ENCODE data around the gene SHROOM3.

SHROOM3 gene

DNA sequence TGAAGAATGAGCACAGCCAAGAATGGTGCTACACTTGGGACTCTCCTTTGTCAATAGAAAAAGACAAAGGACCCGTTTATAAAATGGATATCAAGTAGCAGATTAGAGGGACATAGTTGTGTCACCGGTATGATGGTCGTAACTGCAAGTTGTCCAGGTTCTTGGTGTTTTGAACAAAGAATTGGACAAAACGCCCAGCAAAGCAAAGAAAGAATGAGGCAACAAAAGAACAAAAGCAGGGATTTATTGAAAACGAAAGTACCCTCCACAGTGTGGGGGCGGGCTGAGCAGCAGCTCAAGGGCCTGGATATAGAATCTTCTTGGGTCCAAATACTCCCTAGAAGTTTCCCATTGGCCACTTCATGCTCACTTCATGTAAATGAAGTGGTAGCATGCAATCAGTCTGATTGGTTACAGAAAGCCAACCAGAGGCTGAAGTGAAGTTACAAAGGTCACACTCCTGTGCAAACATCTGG, 54.7 kb downstream of the SHROOM3 start:
- in situ Hi-C loops (cut with MboI; ENCODE audit: low sequenced_read_pairs), result no loop called here

GRCh38 chr4:76492055-76492454, 57.0 kb downstream of the SHROOM3 start:
- in situ Hi-C loops (cut with MboI; ENCODE audit: low sequenced_read_pairs), result no loop called here

GRCh38 chr4:76494243-76494642, 59.2 kb downstream of the SHROOM3 start:
- in situ Hi-C loops (cut with MboI; ENCODE audit: low sequenced_read_pairs), result no loop called here

GRCh38 chr4:76494871-76495590, 60.0 kb downstream of the SHROOM3 start:
- in situ Hi-C loops (cut with MboI; ENCODE audit: low sequenced_read_pairs), result no loop called here

DNA sequence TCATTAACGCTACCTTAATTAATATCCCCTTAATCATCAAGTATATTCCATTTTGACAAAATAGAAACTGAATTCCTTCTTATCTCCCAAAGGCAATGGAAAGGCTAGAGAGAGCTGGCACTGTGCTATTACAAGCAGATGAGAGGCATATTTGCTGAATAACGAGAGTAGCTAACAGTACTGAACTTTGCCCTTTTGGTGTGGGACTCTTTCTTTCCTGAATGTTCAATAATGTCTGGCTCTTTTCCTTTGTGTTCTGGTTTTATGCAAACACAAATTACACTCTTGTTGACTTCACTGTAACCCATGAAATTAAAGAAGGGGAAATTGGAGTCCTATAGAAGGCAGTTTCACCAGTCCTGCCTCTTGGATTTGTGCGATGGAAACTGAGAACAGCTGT, 63.5 kb downstream of the SHROOM3 start:
- in situ Hi-C loops (cut with MboI; ENCODE audit: low sequenced_read_pairs), result no loop called here

DNA sequence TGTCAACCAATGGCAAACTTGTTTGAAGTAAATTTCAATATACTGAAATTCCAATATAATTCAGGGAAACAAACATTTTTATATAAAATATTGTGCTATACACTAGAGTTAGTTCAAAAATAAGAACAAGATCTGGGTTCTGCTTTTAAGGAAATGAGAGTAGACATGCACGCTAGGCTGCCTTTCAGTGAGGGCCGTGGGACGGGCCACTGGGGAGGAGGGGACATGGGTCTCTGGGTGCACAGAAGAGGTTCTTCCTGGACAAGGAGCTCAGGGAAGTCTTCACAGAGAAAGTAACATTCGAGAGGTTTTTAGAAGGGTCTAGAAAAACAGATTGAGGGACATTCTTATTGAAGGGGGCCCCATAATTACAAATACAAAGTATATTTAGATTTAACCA, 64.4 kb downstream of the SHROOM3 start:
- in situ Hi-C loops (cut with MboI; ENCODE audit: low sequenced_read_pairs), result no loop called here

- in situ Hi-C loops (cut with MboI; ENCODE audit: low sequenced_read_pairs), result no loop called here
Measured at GRCh38 chr4:76502886-76503285, 67.9 kb downstream of the SHROOM3 start.

DNA sequence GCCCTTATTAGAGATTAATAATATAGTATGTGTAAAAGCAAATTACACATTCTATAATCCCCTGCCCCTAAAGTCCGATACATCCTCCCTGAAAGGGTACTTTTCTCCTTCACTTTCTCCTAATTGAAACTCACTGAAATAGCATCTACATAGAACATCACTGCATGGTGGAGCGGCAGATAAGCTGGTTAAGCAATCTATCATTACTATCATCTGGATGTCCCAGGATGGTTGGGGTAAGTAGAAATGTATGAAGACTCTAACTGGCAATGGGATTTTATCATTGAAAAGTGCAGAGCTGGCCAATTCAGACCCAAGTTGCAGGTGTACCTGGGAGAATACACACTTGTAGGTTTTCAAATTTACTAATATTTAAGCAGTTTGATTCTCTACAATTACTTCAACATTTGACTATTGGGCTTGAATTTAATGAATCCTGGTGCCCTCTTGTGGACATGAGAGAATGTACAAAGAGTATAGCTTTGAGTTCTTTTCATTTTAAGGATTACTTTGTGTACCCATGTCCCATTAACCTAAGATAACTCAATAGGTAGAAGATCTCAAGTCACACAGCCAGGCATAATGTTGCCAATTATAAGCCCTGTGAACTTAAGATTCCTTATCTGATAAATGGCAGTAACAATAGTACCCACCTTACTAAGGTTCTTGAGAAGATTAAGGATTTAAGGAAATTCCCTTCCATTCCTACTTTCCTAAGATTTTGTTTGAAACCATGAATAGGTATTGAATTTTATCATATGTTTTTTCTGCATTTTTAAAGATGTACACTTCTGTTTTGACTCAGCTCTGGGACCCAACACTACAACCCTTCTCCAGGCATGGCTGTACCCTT, 69.8 kb downstream of the SHROOM3 start:
- in situ Hi-C loops (cut with MboI; ENCODE audit: low sequenced_read_pairs), result no loop called here

DNA sequence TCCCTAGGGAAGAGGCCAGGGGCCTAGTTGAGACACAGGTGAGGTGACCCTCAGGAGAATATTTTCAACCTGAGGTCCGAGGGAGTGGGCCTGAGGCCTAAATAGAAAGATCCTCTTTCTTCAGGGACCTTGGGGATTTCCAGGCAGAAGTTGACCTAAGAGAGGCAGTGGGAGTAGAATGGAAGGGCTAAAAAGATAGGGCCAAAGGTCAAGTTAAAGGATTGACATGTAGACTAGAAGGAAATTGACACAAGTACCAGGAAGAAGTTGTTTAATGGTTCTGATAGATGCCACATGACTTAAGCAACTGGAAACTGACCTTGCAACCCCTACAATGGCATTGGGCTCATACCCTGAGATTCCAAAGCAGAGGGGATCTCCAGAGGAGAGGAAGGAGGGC, 76.9 kb downstream of the SHROOM3 start:
- in situ Hi-C loops (cut with MboI; ENCODE audit: low sequenced_read_pairs), result no loop called here

GRCh38 chr4:76513482-76513881, 78.5 kb downstream of the SHROOM3 start:
- in situ Hi-C loops (cut with MboI; ENCODE audit: low sequenced_read_pairs), result no loop called here

- in situ Hi-C loops (cut with MboI; ENCODE audit: low sequenced_read_pairs), result no loop called here
Measured at GRCh38 chr4:76514087-76514486, 79.1 kb downstream of the SHROOM3 start.

- in situ Hi-C loops (cut with MboI; ENCODE audit: low sequenced_read_pairs), result no loop called here
Measured at GRCh38 chr4:76515975-76516843, 81.2 kb downstream of the SHROOM3 start.

DNA sequence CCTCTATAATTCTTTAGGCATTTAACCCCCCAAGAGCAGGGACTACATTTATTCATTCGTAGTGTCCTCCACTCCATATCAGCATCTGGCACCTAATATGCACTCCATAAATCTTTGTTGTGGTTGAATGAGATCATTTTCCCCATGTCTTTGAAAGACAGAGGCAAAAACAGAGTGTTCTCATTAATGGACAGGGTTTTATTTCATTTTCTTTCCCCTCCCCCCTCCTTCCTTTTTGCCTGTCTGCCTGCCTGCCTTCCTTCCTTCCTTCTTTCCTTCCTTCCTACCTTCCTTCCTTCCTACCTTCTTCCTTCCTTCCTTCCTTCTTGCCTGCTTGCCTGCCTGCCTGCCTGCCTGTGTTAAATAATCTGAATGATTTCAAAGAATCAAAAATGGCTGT, 83.2 kb downstream of the SHROOM3 start:
- in situ Hi-C loops (cut with MboI; ENCODE audit: low sequenced_read_pairs), result no loop called here

GRCh38 chr4:76523593-76523992, 88.6 kb downstream of the SHROOM3 start:
- in situ Hi-C loops (cut with MboI; ENCODE audit: low sequenced_read_pairs), result no loop called here

GRCh38 chr4:76525751-76526150, 90.7 kb downstream of the SHROOM3 start:
- in situ Hi-C loops (cut with MboI; ENCODE audit: low sequenced_read_pairs), result no loop called here

DNA sequence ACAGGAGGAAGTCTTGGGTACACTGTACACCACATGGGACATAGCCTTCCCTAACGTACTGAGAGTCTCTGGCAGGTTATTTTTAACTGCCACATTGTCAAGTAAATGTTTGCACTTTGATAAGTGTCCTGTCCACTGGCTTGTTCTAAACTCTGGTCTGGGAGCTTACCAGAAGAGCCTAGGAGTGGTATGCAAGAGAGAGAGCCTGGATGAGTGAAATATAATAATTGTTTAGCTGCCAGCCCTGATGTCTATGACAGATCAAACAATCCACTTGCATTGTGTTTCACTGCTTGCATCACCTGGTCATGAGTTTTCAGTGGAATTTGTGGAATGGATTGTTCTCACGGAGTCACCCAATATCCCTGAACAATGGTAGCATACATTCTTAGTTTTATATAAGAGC, 91.6 kb downstream of the SHROOM3 start:
- in situ Hi-C loops (cut with MboI; ENCODE audit: low sequenced_read_pairs), result no loop called here

- in situ Hi-C loops (cut with MboI; ENCODE audit: low sequenced_read_pairs), result no loop called here
Measured at GRCh38 chr4:76527666-76528065, 92.6 kb downstream of the SHROOM3 start.

DNA sequence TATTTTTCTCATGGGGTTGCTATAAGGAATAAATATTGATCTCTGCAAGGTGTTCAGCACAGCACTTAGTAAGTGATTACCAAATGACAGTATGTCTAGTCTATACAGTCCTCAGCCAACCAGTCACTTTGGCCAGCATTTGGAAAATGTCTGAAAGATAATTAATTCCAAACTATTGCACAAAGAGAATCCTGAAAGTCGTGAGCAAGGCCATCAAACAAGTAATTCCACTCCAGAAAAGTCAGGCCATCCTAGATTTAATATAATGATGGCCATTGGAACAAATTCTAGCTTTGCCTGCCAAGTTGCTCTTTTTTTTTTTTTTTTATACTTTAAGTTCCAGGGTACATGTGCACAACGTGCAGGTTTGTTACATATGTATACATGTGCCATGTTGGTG, 96.6 kb downstream of the SHROOM3 start:
- in situ Hi-C loops (cut with MboI; ENCODE audit: low sequenced_read_pairs), result no loop called here

- in situ Hi-C loops (cut with MboI; ENCODE audit: low sequenced_read_pairs), result no loop called here
Measured at GRCh38 chr4:76532805-76533204, 97.8 kb downstream of the SHROOM3 start.

DNA sequence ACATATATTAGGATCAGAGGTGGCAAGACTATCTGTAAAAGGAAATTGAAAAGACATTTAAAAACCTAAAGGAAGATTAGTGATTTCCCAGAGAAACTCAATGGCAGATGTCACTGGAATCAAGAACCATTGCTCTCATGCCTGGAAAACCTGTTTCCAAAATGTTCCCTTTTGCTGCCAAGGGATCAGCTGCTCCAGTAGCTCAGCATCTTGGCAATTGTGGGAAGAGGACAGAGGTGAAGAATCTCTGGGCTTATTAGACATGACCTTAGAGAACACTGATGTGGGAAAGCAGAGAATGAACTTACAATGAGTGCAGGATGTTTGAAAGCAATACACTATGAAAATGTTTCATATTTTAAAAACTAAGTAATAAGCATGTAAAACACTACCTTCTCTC, 98.3 kb downstream of the SHROOM3 start:
- in situ Hi-C loops (cut with MboI; ENCODE audit: low sequenced_read_pairs), result no loop called here
